ENCODE results near the gene PNPLA7.
"Not testable (repeated sequence)": the region's sequence is repeated elsewhere in the genome, so short reads cannot be mapped to it uniquely, and the experiment has no call there.

DNA sequence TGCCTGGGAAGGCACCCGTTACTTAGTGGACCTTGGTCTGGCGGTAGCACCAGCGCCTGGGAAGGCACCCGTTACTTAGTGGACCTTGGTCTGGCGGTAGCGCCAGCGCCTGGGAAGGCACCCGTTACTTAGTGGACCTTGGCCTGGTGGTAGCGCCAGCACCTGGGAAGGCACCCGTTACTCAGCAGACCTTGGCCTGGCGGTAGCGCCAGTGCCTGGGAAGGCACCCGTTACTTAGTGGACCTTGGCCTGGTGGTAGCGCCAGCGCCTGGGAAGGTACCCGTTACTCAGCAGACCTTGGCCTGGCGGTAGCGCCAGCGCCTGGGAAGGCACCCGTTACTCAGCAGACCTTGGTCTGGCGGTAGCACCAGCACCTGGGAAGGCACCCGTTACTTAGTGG lies 39.1 kb downstream of the PNPLA7 start:
- TF ChIP-seq CTCF, POLR2AphosphoS5, EP300, POLR2A (IDR thresholded peaks at IDR 0.05): not testable (repeated sequence)

All from stomach (tissue), 4 donors.